ENCODE measurements around the gene TUT4.

GRCh38 chr1:52571783-52572182, 18.9 kb upstream of the TUT4 start:
- no peak for TF ChIP-seq TCF7L2 (IDR thresholded peaks at IDR 0.05; ENCODE audit: low read depth, low read length)
- TF ChIP-seq, protein P1, sequence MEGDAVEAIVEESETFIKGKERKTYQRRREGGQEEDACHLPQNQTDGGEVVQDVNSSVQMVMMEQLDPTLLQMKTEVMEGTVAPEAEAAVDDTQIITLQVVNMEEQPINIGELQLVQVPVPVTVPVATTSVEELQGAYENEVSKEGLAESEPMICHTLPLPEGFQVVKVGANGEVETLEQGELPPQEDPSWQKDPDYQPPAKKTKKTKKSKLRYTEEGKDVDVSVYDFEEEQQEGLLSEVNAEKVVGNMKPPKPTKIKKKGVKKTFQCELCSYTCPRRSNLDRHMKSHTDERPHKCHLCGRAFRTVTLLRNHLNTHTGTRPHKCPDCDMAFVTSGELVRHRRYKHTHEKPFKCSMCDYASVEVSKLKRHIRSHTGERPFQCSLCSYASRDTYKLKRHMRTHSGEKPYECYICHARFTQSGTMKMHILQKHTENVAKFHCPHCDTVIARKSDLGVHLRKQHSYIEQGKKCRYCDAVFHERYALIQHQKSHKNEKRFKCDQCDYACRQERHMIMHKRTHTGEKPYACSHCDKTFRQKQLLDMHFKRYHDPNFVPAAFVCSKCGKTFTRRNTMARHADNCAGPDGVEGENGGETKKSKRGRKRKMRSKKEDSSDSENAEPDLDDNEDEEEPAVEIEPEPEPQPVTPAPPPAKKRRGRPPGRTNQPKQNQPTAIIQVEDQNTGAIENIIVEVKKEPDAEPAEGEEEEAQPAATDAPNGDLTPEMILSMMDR (IDR thresholded peaks at IDR 0.05): no peak
- TF ChIP-seq POLR2AphosphoS5 (IDR thresholded peaks at IDR 0.05; ENCODE audit: low read depth, low read length): no peak

Measured in Panc1 (cell line).